ENCODE data around the gene PLPPR5.

DNA sequence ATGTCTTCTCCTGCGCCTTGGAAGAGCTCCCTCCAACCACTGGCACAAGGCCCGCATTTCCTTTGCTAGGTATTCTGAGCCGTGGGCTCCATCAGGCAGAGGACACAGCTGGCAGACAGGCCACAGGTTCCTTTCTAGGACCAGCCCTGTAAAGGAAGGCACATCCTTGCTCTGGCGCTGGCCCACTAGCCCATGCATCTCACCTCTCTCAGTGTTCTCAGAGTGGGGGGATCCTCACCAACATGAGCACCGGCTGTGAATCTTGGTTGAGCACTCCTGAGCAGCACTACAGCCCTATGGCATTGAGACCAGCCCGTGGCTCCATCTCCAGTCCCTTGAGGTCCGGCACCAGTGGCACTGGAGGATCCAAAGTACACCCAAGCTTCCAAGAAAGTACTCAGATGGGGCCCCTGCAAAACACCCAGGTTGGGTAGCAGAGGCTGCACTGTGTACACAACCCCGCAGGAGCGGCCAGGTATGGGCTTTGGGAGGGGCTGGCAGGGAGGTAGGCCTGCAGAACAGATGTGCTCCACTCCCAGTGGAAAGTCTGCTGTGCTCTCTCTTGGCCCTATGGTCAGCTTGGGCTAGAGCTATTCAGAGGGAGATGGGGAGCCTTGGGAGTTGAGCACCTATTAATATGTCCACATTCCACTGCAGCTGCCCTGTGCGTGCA is 47.1 kb upstream of the PLPPR5 start:
- TF ChIP-seq EP300 (IDR thresholded peaks at IDR 0.05; ENCODE audit: borderline replicate concordance in 1 of 2, low read depth in 2 of 2, low read length in 2 of 2) (no peak), CEBPB (IDR thresholded peaks at IDR 0.05; ENCODE audit: low read depth, low read length) (no peak)
